ENCODE measurements around the gene CTDSP1.
A peak's percentile ranks its signal among the peaks of the same experiment; 100 is the strongest.

CTDSP1 gene, protein sequence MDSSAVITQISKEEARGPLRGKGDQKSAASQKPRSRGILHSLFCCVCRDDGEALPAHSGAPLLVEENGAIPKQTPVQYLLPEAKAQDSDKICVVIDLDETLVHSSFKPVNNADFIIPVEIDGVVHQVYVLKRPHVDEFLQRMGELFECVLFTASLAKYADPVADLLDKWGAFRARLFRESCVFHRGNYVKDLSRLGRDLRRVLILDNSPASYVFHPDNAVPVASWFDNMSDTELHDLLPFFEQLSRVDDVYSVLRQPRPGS

DNA sequence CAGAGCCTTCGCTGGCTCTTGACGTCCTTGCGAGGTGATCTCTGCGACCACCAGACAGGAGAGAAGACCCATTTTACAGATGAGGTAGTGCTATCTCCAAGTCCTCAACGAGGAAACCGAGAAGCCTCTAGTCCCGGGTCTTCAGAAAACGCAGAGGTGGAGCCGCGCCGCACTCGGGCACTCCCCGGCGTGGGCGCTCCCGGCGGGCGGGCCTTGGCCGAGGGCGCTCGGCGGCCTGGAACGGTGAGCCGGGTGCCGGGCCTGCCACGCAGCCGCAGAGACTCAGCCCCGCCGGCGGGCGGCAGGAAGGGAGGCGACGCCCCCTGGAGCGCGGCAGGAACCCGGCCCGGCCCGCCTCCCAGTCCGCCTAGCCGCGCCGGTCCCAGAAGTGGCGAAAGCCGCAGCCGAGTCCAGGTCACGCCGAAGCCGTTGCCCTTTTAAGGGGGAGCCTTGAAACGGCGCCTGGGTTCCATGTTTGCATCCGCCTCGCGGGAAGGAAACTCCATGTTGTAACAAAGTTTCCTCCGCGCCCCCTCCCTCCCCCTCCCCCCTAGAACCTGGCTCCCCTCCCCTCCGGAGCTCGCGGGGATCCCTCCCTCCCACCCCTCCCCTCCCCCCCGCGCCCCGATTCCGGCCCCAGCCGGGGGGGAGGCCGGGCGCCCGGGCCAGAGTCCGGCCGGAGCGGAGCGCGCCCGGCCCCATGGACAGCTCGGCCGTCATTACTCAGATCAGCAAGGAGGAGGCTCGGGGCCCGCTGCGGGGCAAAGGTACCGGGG, at the start of gene CTDSP1:
TSS of gene CTDSP1 (plus strand) at position 478 of the 776 bp plus-strand sequence. CDS start at position 701, 223 bp downstream.
- peak; percentile 95 for DNase-seq (ENCODE audit: low spot score)

DNA sequence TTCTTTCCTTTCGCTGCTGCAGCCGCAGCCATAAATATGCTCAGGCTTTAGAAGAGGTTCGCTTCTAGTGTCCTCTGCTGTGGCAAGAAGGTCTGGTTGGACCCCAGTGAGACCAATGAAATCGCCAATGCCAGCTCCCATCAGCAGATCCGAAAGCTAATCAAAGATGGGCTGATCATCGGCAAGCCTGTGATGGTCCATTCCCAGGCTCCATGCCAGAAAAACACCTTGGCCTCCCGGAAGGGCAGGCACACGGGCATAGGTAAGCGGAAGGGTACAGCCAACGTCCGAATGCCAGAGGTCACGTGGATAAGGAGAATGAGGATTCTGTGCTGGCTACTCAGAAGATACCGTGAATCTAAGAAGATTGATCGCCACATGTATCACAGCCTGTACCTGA, 45.6 kb upstream of the CTDSP1 start:
- DNase-seq (ENCODE audit: low spot score) = no peak

DNA sequence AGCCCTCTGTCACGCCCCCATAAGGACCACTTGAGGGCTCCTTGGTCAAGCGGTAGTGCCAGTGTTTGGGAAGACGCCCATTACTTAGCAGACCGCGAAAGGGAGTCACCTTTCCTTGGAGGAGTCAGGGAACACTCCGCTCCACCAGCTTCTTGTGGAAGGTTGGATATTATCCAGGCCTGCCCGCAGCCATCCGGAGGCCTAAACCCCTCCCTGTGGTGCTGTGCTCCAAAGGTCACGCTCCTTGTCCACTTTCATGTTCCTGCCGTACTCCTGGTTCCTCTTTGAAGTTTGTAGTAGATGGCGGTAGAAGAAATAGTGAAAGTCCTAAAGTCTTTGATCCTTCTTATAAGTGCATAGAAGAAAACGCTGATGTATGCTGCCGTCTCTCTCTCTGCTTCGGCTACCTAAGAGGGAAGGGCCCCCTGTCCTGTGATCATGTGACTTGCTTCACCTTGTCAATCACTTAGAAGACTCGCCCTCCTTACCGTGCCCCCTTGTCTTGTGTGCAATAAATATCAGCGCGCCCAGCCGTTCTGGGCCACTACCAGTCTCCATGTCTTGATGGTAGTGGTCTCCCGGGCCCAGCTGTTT, 44.7 kb upstream of the CTDSP1 start:
- DNase-seq (ENCODE audit: low spot score) = no peak

DNA sequence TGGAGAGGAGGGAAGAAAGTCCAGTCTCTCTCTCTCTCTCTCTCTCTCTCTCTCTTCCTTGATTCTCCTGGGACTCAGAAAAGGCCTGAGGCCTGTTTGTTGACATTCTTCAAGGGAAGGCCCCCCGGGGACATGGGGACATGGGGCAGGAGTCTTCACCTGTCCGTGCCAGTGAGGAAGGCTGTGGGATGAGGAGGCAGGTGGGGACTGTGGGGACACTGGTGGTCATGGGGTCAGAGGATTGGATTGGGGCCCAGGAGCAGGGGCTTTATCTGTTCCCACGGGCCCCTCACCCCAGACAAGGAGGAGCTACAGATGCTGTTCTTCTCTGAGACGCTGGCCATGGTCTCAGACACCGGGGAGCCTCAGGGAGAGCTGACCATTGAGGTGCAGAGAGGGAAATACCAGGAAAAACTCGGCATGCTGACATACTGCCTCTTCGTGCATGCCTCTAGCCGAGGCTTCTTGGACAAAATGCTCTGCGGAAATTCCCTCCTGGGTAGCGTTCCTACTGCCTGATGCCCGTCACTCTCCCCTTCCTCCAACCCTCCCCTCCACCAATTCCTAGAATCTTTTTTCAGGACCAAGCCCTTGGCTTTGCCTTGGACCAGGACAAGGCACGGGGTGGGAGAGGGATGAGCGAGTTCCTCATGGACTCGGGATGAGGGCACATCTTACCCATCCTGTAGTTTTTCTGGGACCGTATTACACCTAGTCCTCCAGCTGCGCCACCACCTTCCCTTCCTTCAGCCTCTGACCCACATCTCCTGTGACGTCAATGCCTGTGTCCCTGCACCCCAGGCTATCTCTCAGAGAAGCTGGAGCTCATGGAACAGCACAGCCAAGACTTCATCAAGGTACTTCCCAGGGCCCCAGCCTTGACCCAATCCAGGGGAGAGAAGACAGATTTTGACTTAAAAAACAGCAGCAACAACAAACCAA, 42.2 kb upstream of the CTDSP1 start:
- no peak for DNase-seq (ENCODE audit: low spot score)

DNA sequence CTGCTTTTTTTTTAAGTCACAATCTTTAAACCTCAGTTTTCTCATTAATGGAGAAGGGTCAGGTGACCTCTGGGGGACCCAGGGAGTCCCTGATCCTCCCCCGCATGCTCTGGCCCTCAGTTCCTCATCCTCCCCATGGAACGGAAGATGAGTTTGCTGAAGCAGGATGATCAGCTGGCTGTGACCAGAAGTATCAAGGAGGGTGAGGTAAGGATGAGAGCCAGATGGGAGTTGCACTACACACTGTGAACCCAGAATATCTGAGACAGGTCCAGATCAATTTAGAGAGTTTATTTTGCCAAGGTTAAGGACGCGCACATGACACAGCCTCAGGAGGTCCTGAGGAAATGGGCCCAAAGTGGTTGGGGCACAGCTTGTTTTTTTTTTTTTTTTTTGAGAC, 39.2 kb upstream of the CTDSP1 start:
- DNase-seq (ENCODE audit: low spot score) = no peak

DNA sequence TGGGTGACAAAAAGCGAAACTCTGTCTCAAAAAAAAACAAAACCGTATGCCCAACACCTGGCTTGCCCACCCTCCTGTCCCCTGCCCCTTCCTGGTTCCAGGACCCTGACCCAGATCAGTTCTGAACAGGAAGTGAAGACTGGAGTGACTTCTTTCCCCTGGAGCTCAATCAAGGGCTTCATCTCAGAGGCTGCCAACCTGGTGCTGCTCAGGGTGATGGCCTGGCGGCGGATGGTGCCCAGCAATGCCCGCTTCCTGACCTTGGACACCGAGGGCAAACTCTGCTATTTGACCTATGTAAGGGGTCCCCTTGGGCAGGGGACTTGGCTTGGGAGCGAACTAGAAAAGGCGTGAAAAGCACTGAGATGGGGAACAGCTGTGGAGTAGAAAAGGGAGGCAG, 37.1 kb upstream of the CTDSP1 start:
- DNase-seq (ENCODE audit: low spot score) = no peak

DNA sequence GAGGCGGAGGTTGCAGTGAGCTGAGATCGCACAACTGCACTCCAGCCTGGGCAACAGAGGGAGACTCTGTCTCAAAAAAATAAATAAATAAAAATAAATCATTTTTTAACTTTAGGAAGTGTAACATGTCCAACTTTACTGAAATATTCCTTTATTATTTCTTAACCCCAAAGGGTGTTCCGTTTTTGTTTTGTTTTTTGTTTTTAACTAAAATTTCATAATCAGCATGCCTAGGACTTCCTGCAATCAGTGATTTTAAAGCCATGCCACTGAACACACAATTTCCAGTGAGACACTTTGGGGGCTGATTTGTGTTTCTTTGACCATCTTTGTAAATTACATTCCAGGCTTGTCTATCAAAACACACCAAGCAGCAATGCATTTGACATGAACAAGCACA, 35.9 kb upstream of the CTDSP1 start:
- no peak for DNase-seq (ENCODE audit: low spot score)

DNA sequence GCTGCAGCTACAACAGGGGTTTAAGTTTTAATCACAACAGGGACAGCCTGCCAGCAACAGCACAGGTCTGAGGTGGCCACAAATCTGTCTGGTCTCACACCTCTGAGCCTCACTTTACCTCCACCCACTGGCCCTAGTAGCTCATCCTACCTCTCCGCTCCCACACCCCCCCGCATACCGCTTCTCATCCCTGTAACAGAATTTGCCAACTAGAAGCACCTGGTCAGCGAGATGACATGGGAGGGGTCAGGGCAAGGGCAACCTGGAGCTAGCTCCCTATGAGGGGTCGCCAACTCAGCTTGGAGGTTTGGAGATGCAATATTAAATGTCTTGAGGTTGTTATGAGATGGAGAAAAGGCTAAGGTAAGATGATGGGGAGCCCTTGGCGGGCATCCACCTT, 35.5 kb upstream of the CTDSP1 start:
- DNase-seq (ENCODE audit: low spot score) = no peak

DNA sequence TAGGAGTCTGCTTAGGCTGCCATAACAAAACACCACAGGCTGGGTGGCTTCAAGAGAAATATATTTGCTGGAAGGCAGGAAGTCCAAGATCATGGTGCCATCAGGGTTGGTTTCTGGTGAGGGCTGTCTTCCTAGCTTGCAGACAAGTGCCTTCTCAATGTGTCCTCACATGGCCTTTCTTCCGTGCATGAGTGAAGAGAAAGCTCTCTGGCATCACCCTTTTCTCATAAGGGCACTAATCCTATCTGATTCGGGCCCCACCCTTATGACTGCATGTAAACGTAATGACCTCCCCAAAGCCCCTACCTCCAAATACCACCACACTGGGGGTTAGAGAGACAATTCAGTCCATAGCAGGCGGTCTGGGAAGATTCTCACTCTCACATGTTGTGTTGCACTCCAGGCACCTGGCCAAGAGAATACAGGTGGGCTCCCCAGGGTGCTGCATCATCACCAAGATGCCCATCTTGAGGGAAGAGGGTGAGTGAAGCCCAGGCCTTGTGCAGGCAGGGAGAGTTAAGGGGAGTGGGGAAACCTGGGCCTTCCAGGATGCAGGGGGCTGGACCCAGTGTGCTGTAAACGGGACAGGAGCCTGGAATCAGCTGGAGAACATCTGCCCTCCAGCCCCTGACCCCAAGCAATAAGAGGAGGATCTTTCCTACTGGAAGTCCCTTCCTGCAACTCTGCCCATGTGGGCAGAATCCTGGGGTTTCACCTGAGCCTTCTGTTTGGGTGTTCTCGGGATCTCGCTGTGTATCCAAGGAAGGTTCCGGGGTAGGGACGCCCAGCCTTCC, 32.9 kb upstream of the CTDSP1 start:
- DNase-seq (ENCODE audit: low spot score) = no peak

DNA sequence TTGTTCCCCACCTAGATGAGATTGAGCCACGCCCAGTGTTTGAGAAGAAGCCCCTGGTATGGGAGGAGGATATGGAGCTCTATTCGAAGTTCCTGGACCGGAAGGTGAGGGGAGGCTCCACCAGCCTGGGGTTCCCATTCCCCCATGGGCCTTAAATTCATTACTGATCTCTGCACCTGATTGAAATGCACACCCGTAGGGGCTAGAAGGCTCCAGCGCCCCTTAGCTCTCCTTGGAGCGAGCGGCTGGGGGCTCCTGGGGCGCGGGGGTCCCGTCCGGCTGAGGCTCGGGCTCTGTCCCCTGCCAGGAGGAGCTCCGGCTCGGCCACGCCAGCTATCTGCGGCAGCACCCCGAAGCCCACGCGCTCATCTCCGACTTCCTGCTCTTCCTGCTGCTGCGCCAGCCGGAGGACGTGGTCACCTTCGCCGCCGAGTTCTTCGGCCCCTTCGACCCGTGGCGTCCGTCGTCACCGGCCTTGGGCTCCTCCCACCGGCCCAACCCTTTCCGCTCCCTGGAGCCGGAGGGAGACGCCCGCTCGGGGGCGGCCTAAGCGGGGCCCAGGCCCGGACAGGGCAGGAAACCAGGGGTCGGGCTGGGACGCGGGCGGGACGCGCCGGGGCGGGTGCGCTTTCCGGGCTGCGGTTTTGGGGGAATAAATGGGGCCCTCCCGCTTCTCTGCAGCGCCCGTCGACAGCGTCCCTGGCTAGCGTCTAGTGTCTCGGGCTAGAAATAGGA, 32.1 kb upstream of the CTDSP1 start:
- DNase-seq (ENCODE audit: low spot score) = peak; percentile 86

DNA sequence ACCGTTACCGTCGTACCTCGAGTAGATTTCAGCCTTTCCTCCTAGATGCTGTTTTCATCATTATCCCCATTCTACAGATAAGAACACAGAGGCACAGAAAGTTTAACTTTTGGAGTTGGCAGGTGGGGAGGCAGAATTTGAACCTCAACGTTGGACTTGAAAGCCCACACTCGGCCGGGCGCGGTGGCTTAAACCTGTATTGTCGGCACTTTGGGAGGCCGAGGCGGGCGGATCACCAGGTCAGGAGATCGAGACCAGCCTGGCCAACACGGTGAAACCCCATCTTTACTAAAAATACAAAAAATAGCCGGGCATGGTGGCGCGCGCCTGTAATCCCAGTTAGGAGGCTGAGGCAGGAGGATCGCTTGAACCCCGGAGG, 31.5 kb upstream of the CTDSP1 start:
- no peak for DNase-seq (ENCODE audit: low spot score)

DNA sequence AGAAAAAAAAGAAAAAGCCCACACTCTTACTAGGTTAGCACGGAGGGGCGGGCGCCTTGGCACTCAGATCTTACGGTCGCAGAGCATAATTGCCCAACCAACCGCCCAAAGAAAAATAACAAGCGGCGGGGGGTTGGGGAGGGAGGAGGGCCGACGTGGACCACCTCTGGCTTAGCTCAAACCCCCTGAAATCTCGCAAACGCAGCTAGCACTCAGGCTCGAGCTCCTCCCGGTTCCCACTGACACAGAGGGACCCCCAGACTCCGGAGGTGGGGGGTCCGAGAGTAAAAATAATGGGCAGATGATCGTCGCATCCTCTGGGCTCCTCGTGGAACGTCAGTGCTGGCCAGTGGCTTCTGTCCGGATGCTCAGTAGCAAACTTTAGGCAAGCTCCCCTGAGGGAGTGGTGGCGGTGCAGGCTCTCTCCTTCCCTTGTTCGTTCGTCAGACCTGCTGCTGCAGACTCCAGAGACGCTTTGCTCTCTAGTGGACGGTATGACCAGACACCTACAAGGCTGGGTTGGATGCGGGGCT, 31.0 kb upstream of the CTDSP1 start:
- DNase-seq (ENCODE audit: low spot score) = no peak

DNA sequence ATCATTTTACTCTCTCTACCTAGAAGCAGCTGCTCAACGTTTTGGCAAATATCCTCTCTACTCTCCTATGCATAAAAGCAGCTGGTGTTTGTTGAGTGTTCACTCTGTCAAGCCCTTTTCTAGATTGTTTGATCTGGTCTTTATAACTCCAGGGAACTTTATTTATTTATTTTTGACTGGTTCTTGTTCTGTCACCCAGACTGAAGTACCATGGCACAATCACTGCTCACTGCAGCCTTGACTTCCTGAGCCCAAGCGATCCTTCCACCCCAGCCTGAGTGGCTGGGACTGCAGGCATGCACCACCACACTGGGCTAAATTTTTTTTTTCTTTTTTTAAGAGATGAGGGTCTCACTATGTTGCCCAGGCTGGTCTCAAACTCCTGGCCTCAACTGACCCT, 30.3 kb upstream of the CTDSP1 start:
- no peak for DNase-seq (ENCODE audit: low spot score)

DNA sequence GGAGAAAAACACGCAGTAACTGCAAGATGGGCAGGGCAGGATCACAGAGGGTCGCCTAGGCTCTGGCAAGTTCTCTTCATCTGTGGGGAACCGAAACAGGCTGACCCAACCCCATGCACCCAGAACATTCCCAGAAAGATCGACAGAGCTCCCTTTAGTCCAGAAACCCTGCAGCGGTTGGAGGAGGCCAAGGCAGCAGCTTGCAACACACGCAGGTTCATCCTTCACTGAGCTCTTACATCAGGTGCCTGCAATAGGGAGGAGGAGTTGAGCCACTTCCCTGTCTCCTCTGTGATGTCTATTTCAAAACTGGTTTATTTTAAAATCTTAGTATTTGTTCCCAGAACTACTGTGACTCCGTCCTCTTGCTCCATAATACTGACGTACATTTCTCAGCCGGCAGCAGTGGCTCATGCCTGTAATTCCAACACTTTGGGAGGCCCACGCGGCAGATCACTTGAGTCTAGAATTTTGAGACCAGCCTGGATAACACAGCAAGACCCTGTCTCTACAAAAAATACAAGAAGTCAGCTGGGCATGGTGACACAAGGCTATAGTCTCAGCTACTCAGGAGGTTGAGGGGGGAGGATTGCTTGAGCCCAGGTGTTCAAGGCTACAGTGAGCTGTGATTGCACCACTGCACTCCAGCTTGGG, 29.1 kb upstream of the CTDSP1 start:
- no peak for DNase-seq (ENCODE audit: low spot score)

DNA sequence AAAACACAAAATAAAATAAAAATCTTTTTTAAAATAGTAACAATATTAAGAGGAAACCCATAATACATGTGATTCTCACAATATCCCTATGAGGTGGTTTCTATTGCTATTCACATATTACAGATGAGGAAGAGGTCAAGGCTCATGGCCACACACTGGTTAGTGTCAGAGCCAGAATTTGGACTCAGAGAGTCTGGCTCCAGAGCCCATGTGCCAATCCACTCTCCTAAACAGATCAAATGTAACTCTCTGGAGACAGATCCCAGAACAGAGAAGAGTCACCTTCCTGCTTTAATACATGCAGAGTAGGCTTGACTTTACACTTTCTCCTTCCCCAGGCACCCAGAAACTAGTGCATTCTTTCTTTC, 27.7 kb upstream of the CTDSP1 start:
- no peak for DNase-seq (ENCODE audit: low spot score)

DNA sequence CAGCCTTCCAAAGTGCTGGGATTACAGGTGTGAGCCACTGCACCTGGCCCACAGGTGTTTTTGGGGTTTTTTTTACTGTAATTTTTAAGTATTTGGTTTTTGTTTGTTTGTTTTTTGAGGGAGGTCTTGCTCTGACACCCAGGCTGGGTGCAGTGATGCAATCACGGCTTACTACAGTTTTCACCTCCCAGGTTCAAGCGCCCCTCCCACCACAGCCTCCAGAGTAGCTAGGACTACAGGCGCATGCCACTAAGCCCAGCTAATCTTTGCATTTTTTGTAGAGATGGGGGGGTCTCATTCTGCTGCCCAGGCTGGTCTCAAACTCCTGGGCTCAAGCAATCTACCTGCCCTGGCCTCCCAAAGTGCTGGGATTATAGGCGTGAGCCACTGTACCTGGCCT, 24.9 kb upstream of the CTDSP1 start:
- no peak for DNase-seq (ENCODE audit: low spot score)

DNA sequence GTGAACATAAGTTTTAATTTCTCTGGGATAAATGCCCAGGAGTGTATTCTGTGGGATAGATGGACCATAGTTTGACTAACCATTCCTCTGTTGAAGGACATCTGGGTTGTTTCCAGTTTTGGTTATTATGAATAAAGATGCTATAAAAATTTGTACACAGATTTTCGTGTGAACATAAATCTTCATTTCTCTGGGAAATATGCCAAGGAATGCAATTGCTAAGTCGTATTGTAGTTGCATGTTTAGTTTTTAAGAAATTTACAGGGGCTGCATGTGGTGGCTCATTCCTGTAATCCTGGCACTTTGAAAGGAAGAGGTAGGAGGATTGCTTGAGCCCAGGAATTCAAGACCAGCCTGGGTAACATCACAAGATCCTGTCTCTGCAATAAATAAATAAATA, 24.5 kb upstream of the CTDSP1 start:
- no peak for DNase-seq (ENCODE audit: low spot score)

DNA sequence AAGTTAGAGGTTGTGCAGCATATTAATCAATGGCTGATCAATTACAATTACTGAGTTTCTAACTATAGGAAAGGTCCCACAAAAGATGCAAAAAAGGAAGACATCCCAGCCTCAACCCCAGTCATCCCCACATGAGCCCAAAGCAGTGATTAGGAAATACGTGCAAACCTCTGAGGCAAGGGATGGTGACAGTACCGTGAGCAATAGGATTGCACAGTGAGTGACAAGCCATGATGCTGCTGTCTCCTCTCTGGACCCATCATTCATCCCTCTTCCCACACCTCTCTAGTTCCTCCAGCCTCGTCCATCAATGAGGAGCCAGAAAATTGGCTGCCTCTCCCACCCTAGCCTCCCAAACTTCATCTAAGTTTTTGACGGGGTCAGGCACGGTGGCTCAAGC, 21.6 kb upstream of the CTDSP1 start:
- peak; percentile 60 for DNase-seq (ENCODE audit: low spot score)

DNA sequence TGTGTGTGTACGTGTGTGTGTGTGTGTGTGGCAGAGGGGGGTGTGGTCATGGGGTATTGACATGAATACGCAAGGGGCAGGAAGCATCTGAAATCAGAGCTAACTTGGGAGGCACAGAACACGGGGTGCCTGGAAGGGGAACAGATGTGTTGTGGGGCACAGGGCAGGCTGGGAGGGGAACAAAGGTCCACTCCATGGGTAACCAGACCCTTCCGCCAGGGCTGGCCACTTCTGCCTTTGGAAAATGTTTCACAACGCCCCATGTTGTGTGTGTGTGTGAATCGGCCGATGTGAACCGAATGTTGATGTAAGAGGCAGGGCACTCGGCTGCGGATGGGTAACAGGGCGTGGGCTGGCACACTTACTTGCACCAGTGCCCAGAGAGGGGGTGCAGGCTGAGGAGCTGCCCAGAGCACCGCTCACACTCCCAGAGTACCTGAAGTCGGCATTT, 17.7 kb upstream of the CTDSP1 start, which contains the start of gene SLC11A1:
TSS of gene SLC11A1 (plus strand) at position 358 of the 451 bp plus-strand sequence. CDS start 96 bp downstream, outside the sequence.
- no peak for DNase-seq (ENCODE audit: low spot score)

DNA sequence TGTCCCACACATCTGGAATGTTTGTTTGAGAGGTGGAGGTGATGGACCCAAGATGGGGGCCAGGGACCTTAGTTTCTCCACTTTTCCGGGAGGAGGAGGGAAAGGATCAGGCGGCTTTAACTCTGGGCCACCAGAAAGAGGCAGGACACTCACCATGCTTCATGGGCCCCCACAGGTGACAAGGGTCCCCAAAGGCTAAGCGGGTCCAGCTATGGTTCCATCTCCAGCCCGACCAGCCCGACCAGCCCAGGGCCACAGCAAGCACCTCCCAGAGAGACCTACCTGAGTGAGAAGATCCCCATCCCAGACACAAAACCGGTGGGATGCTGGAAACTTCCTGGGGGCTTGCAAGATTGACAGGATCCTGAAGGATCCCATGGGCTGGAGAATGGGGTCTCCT, 16.9 kb upstream of the CTDSP1 start:
- no peak for DNase-seq (ENCODE audit: low spot score)
